Suppressor macrophage (primary cell): Measurements from ENCODE around the gene NKAIN2.
"Not testable (repeated sequence)": the region's sequence is repeated elsewhere in the genome, so short reads cannot be mapped to it uniquely, and the experiment has no call there.

Experiments used
- DNase-seq, 4 experiments: peaks; one replicate each; pipeline ENCODE4 v3.0.0-alpha.2; 2020 to 2022

NKAIN2 gene

DNA sequence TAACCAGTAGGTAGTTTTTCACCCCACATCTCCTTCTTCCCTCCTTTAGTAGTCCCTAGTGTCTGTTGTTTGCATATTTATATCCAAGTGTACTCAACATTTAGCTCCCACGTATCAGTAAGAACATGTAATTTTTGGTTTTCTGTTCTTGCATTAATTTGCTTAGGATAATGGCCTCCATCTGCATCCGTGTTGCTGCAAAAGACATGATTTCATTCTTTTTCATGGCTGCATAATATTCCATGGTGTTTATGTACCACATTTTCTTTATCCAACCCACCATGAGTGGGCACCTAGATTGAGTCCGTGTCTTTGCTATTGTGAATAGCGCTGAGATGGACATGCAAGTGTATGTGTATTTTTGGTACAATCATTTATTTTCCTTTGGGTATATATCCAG is 306.8 kb downstream of the NKAIN2 start:
- DNase-seq: no peak

GRCh38 chr6:124119596-124119995 is 315.9 kb downstream of the NKAIN2 start:
- no peak for DNase-seq

GRCh38 chr6:124123617-124124209 is 320.0 kb downstream of the NKAIN2 start:
- DNase-seq: no peak

GRCh38 chr6:124131259-124131658 is 327.6 kb downstream of the NKAIN2 start:
- no peak for DNase-seq

GRCh38 chr6:124131779-124132178 is 328.1 kb downstream of the NKAIN2 start:
- no peak for DNase-seq

GRCh38 chr6:124132256-124132655 is 328.6 kb downstream of the NKAIN2 start:
- no peak for DNase-seq

- no peak for DNase-seq
Observed at GRCh38 chr6:124142852-124143251, 339.2 kb downstream of the NKAIN2 start.

- DNase-seq: no peak
Observed at GRCh38 chr6:124143435-124143834, 339.8 kb downstream of the NKAIN2 start.

GRCh38 chr6:124147621-124148020 is 344.0 kb downstream of the NKAIN2 start:
- no peak for DNase-seq

DNA sequence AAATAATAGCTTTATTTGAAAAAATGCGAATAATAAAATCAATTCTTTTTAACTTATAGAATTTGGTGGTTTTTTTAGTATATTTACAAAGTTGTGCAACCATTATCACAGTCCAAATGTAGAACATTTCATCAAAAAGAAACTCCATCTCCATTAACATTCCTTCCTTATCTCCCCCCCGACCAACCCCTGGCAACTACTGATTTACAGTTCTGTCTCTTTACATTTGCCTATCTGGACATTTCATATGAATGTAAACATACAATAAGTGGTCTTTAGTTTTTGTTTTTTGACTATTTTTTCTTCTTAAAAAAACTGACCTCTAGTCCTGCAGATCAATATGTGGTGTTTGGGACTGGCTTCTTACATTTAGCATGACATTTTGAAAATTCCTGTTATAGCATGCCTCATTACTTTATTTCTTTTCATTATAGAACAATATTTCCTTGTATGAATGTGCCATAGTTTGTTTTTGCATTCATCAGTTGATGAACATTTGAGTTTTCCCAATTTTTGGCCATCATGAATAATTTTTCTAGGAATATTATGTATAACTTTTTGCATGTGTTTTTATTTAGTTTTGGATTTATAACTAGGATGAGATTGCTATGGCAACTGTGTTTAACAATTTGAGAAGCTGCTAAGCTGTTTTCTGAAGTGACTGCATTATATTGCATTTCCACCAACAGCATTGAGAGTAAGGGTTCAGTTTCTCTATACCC is 344.7 kb downstream of the NKAIN2 start:
- no peak for DNase-seq

- DNase-seq: no peak
Observed at GRCh38 chr6:124149646-124150045, 346.0 kb downstream of the NKAIN2 start.

DNA sequence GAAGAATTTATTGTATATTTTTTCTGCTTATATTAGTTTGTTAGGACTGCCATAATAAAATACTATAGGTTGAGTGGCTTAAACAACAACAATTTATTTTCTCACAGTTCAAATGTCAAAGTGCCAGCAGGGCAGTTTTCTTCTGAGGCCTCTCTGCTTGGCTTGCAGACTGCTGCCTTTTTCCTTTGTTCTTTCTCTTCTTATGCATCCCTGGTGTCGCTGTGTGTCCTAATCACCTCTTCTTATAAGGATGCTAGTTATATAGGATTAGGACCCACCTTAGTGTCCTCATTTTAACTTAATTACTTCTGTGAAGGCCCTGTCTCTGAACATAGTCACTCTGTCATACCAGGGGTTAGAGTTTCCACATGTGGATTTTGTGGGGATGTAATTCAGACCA is 354.4 kb downstream of the NKAIN2 start:
- no peak for DNase-seq

- DNase-seq: no peak
Observed at GRCh38 chr6:124163676-124164075, 360.0 kb downstream of the NKAIN2 start.

DNA sequence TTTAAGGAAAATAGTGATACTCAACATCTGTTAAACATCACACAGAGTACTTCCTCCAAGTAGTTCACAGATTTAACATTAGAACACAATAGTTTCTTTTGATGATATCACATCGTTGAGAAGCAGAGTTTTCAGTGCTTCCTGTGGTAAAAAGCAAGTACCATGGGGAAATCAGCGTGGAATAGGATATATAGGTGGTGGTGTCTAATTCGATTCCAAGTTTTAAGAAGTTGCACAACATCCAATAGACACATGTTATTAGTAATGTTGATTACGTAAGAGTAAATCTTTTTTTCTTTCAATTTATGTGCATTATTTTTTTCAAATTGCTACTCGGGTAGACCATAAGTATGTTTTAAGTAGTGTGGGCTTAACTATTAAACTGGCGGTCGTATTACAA is 360.7 kb downstream of the NKAIN2 start:
- DNase-seq: no peak

GRCh38 chr6:124167249-124167648 is 363.6 kb downstream of the NKAIN2 start:
- DNase-seq: not testable (repeated sequence)

- DNase-seq: no peak
Observed at GRCh38 chr6:124190256-124190655, 386.6 kb downstream of the NKAIN2 start.

DNA sequence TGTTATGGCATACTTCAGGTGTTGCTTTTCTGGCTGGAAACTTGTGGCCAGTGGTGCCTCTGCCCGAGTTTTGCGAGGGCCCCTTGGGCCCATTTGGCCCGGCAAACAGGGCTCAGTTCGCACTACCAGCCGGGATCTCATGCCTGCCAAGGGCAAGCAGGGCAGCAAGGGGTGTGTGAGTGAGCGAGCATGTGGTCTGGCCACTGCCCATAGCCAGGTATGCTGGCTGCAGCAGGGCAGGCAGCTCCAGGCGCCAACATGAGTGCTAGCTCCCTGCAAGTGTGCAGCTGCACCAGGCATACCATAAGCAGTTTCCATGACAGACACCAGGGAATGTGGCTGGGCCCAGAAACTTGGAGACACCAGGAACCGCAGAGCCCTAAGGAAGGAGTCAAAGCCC is 389.5 kb downstream of the NKAIN2 start:
- DNase-seq: no peak

GRCh38 chr6:124197148-124197547 is 393.5 kb downstream of the NKAIN2 start:
- no peak for DNase-seq

- DNase-seq: no peak
Observed at GRCh38 chr6:124199286-124199685, 395.6 kb downstream of the NKAIN2 start.

GRCh38 chr6:124200661-124201060 is 397.0 kb downstream of the NKAIN2 start:
- no peak for DNase-seq

GRCh38 chr6:124203101-124203811 is 399.6 kb downstream of the NKAIN2 start:
- DNase-seq: no peak

GRCh38 chr6:124203812-124204167 is 400.1 kb downstream of the NKAIN2 start:
- no peak for DNase-seq

DNA sequence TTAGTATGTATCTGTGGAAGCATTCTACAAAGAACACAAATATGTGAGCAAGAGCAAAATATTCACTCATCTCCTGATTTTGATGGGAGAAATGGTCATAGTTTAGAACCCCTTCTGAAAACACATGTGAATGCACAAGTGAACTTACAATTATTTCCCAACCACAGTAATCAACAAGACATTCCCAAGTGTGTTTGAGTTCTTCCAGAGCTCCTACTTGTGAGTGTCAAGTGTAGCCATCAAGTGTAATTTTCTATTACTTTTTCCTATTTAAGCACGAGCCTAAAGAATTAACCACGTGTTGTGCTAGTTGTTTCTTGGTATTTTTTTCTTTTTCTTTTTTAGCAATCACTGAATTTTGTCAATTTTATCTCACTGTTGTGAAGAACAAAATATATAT is 402.3 kb downstream of the NKAIN2 start:
- DNase-seq: no peak
